DMS53 treated with DMSO at 0.1 percent for 48 hours (cell line): ENCODE results near the gene PHF19.

Experiments used
- DNase-seq: peaks from one replicate; lab custom pipeline; 2025; ENCODE audit not compliant: unreplicated experiment; lab: John Stamatoyannopoulos, UW

Gene PHF19

GRCh38 chr9:120914396-120914795, 37.4 kb upstream of the PHF19 start:
- no peak for DNase-seq

- DNase-seq: no peak
These were observed 36.8 kb upstream of the PHF19 start for GRCh38 chr9:120913647-120914264.

GRCh38 chr9:120912958-120913646, 36.1 kb upstream of the PHF19 start:
- no peak for DNase-seq

- no peak for DNase-seq
These were observed 34.4 kb upstream of the PHF19 start for GRCh38 chr9:120911295-120911837.

- DNase-seq: no peak
These were observed 33.7 kb upstream of the PHF19 start for GRCh38 chr9:120910643-120911042.

- DNase-seq: no peak
These were observed 32.9 kb upstream of the PHF19 start for GRCh38 chr9:120909904-120910303.

GRCh38 chr9:120905315-120906164, 28.6 kb upstream of the PHF19 start:
- no peak for DNase-seq

- no peak for DNase-seq
These were observed 28.0 kb upstream of the PHF19 start for GRCh38 chr9:120904978-120905301.

GRCh38 chr9:120904061-120904977, 27.3 kb upstream of the PHF19 start:
- peak; percentile 29 for DNase-seq

GRCh38 chr9:120902569-120903535, 25.9 kb upstream of the PHF19 start:
- no peak for DNase-seq

- no peak for DNase-seq
These were observed 25.0 kb upstream of the PHF19 start for GRCh38 chr9:120901755-120902568.

GRCh38 chr9:120900824-120901223, 23.8 kb upstream of the PHF19 start:
- DNase-seq: no peak

GRCh38 chr9:120899490-120900068, 22.6 kb upstream of the PHF19 start:
- no peak for DNase-seq

GRCh38 chr9:120898396-120898795, 21.4 kb upstream of the PHF19 start:
- no peak for DNase-seq

- no peak for DNase-seq
These were observed 19.0 kb upstream of the PHF19 start for GRCh38 chr9:120895951-120896350.

GRCh38 chr9:120894321-120895148, 17.5 kb upstream of the PHF19 start:
- DNase-seq: no peak

- no peak for DNase-seq
These were observed 16.8 kb upstream of the PHF19 start for GRCh38 chr9:120893611-120894307.
